Activated T-cell treated with anti-CD3 and anti-CD28 coated beads for 24 hours (primary cell): ENCODE data around the gene PCSK6.

Experiments used
- DNase-seq: peaks from one replicate; pipeline ENCODE4 v3.0.0-alpha.2; 2020; ENCODE audit warnings: low read depth

The PCSK6 gene

GRCh38 chr15:101355678-101356464 is 133.6 kb downstream of the PCSK6 start:
- no peak for DNase-seq

DNA sequence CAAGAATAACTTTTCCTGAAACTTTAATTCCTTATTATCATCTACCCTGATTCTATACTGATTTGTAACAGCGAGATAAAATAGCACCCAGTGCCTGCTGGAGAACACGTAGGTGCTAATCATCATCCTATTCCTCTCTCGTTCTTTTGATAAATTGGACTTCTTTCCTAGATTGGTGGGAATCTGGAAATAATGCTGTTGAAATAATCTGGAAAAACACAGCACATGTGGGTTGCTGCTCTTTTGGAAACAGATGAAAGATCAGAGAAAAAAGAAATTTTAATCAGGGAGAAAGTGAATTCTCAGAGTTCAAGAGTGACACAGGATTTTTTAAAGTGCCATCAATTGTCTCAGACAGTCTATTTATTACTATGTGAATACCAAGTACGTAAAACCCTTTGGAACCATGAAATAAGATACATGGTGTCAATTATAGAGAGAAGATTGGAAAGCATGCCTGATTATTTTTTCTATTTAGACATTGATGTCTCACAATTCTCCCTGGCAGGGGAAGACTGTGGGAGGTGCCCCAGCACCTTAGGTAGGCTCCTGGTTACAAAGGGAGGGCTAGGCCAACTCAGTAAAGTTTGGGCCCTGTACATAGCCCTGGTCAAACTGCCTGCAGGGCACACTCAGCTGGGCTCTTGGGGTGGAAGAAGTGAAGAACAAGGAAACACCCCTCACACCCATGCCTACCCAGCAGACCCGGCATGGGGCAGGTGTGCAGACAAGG is 134.4 kb downstream of the PCSK6 start:
- no peak for DNase-seq

GRCh38 chr15:101353240-101353639 is 136.3 kb downstream of the PCSK6 start:
- DNase-seq = no peak

- no peak for DNase-seq
Observed at GRCh38 chr15:101351736-101352135, 137.8 kb downstream of the PCSK6 start.

- no peak for DNase-seq
Observed at GRCh38 chr15:101349047-101349951, 140.2 kb downstream of the PCSK6 start.

GRCh38 chr15:101348643-101349042 is 140.9 kb downstream of the PCSK6 start:
- no peak for DNase-seq

DNA sequence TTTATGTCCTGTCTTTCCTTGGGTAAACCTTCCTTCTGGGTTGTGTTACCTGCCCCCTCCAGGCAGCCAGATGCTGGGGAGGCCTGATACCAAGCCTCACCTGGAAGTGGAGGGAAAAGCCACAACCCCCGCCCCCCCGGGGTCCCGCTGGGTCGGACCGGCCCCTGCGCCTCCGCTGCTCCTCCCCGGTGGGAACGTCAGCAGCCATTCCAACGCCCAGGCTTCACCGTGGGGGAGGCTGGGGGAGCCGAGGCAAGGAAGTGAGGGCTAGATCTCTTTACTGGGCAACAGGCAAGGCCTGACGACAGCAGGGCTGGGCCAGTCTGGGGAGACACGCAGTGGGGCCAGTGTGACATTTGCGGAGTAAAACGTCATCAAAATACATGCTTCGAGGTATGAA is 141.5 kb downstream of the PCSK6 start:
- no peak for DNase-seq

DNA sequence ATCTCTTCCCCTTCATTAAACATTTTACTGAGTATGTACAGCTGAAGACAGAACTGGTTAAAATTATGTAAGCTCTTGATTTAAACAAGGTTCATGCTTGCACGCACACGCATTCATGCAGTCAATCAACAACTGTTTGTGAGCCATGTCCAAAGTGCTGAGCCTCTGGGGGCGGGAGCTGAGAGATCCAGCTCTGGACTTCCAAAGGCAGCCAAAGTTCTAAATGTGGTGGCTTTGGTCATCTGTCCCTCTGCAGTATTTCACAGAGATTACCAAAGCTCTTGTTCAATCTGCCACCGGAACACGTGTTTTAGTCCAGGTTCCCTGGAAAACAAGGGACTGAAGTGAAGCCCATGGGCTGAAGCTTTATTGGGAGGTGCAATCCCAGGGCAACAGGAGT is 142.1 kb downstream of the PCSK6 start:
- no peak for DNase-seq

DNA sequence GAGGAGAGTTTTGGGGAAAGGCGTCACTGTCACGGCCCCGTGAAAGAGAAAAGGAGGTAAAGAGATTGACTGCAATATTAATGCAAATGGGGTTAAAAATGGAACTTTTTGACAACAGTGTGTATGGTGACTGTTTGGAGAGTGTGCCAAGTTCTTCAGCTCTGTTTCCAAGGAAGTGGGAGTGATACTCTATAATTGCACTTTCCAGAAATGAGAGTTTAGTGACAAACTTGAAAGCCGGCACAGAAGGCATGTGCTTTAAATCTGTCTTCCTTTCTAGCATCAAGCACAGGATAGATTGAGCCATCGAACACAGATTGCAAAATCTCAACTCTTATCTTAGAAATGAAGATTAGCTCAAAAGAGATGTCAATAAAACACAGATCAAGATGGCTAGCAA is 142.6 kb downstream of the PCSK6 start:
- DNase-seq = no peak

GRCh38 chr15:101342056-101342455 is 147.5 kb downstream of the PCSK6 start:
- DNase-seq = no peak

- DNase-seq = no peak
Observed at GRCh38 chr15:101338502-101339057, 150.9 kb downstream of the PCSK6 start.

DNA sequence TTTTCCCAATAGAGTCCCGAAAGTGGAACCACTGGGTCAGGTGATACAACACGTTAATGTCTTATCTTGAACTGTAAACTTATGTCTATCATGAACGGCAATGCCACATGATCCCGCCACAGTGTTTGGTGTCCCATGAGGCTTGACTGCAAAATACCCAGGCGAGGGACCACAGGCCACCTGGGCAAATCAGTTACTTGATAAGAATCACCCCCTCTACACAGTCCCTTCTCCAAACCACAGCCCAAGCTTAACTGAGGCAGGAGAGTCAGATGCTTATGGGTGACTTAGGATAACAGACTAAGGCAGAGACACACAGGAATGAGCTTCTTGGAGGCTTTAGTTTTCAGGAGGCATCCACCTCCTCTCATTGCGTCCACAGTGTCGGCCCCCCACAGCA is 151.5 kb downstream of the PCSK6 start:
- no peak for DNase-seq

- DNase-seq = peak; percentile 43
Observed at GRCh38 chr15:101333907-101334789, 155.4 kb downstream of the PCSK6 start.

GRCh38 chr15:101332061-101332467 is 157.4 kb downstream of the PCSK6 start:
- DNase-seq = no peak

GRCh38 chr15:101329867-101330380 is 159.6 kb downstream of the PCSK6 start:
- no peak for DNase-seq

DNA sequence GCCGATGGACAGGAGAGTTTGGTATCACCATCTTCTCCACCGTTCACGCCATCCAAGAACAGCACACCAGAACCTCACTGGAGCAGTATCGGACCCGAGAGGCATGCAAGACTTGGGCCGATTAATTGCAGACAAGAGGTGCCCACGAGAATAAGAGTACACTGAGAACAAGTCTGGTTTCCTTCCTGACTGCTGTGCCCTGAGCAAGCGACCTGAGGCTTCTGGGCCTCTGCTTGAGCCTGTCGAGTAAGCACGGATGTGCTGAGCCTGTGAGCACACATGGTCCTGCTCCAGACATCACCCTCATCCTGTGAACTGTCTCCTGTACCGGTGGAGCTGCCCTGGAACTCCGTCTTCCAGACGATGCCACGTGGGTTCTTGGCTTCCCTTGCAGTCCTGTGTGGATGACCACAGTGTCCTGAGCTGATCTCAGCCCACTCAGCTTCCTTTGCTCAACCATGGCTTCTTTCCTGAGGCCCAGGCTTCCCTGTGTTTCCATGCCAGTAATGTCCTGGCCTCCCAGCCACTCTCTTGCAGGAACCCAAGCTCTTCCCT is 160.1 kb downstream of the PCSK6 start:
- DNase-seq = no peak

- DNase-seq = no peak
Observed at GRCh38 chr15:101328001-101328400, 161.5 kb downstream of the PCSK6 start.

DNA sequence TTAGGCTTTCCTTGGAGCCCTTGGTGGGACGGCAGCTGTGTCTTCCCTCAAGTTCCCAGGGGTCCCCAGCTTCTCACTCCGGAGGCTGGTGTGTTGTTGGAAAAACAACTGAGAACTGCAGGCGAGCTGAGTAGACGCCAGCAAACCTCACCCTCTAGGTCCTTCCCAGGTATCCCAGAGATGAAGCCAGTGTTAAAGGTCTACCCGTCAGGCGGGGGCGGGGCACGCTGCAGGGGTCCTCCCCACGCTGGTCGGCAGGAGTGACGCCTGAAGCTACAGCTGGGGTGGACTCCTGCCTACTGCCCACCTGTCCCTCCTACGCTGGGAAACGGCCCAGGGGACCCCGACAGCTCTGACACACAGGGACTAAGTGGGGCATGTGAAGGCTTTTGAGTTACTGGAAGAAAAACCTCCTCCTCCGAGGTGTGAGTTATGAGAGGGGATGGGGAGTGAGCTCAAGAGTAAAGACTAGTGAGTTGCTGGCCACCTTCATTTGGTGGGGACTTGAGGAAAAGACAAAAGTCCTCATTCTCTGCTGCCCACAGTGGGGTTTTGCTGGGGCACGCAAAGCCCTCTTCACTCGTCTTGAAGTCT is 162.3 kb downstream of the PCSK6 start:
- no peak for DNase-seq

- DNase-seq = no peak
Observed at GRCh38 chr15:101326462-101327146, 162.9 kb downstream of the PCSK6 start.

GRCh38 chr15:101326026-101326315 is 163.5 kb downstream of the PCSK6 start:
- DNase-seq = no peak
